Activated T-cell treated with anti-CD3 and anti-CD28 coated beads, Interleukin-2, amount 50 U/mL, for 24 hours (primary cell): Measurements from ENCODE around the gene CAPN8.

ENCODE experiments used
- DNase-seq: peaks from one replicate; pipeline ENCODE4 v3.0.0-alpha.2; 2020
- H3K27ac Mint-ChIP-seq: 2 replicates; pipeline ENCODE4 v1.8.0; 2020; ENCODE audit warnings: mild to moderate bottlenecking, mixed read lengths
- H3K27me3 Mint-ChIP-seq: 2 replicates; pipeline ENCODE4 v1.8.0; 2020; ENCODE audit warnings: mixed read lengths
- H3K36me3 Mint-ChIP-seq: 2 replicates; pipeline ENCODE4 v1.8.0; 2020; ENCODE audit warnings: low read depth, mixed read lengths
- H3K4me1 Mint-ChIP-seq: 2 replicates; pipeline ENCODE4 v1.8.0; 2020; ENCODE audit warnings: low read depth, mixed read lengths
- H3K4me3 Mint-ChIP-seq: 2 replicates; pipeline ENCODE4 v1.8.0; 2020; ENCODE audit warnings: mild to moderate bottlenecking, moderate library complexity, mixed read lengths
- H3K9me3 Mint-ChIP-seq: 2 replicates; pipeline ENCODE4 v1.8.0; 2020; ENCODE audit warnings: mixed read lengths

The CAPN8 gene

DNA sequence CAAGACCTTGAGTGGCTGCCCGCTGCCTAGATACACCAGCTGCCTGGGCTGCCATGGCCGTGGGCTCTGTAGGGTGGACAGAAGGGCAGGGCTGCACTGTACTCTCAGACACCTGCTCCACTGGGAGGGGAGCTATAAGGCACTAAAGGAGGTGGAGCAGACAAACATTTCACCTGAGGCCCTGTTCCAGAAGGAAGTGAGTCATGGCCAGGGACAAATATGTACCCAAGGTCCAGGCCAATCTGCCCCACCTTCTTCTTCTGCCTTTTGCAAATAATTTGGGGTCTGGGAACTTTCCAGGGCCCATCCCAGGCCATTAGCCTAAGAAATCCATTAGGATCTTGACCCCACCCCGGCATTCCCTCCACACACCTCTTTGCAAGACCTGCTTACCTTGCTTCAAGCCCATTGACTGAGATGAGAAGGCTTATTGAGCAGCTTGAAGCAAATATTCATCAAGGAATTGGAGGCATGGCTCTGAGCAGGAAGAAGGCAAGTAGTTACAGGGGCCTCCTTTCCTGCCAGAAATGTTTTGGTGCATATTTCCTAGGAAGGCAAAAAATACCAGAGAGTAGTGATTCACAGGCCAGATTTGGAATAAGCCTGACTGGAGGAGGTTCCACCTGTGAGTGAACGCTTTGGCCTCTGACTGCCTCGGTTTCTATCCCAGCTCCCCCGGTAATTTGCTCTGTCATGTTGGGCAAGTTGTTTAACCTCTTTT lies at the start of gene CAPN8:
CAPN8 (minus strand) TSS at position 110 of the 721 bp plus-strand sequence; CDS start at position 55, 55 bp downstream.
- no peak within 1 kb of the TSS for H3K4me3 Mint-ChIP-seq
- no peak within 1 kb of the TSS for H3K27ac Mint-ChIP-seq
- H3K36me3 Mint-ChIP-seq, result no peaks in the 10 kb centered on the region
- no peaks in the 10 kb centered on the region for H3K4me1 Mint-ChIP-seq
- no peak for DNase-seq
- H3K9me3 Mint-ChIP-seq, result no peaks in the 10 kb centered on the region
- peaks cover 7% of the 10 kb centered on the region for H3K27me3 Mint-ChIP-seq

DNA sequence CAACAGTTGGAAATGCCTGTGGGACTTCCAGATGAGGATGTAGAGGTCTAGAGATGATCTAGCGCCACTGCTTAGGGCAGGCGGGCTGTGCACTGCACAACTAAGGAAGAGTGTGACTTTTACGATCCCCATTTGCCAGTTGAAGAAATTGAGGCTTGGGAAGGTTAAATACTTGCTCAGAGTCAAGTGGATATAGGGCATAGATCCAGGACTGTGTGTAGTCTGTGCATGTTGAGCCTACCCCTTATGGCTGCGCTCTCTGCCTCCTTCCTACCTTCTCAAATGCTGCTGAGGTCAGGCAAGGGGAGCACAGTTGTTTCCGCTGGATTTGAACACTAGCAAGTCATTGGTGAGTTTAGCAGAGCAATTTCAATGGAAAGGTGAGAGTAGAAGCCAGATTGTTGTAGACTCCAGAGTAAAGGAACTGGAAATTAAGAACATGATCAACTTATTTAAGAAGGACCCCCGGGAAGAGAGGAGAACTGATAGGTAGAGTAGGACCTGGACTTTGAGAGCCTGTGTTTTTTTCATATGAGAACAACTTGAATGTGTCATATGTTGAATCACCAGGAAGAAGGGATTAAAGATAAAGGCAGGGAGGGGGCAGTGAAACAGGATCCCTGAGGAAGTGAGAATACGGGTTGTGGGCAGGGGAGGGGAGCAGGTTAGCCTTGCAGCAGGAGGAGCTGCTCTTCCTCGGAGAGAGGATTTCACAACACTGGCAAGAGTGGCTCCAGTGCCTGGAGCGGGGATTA lies 49.5 kb upstream of the CAPN8 start:
- peak overlapping the region; percentile 9 for H3K4me3 Mint-ChIP-seq
- no peak for DNase-seq
- H3K27me3 Mint-ChIP-seq, result no peaks in the 10 kb centered on the region
- peaks cover 79% of the 10 kb centered on the region for H3K4me1 Mint-ChIP-seq
- H3K9me3 Mint-ChIP-seq, result no peaks in the 10 kb centered on the region
- H3K36me3 Mint-ChIP-seq, result peaks cover 26% of the 10 kb centered on the region
- H3K27ac Mint-ChIP-seq, result peak overlapping the region; percentile 78

DNA sequence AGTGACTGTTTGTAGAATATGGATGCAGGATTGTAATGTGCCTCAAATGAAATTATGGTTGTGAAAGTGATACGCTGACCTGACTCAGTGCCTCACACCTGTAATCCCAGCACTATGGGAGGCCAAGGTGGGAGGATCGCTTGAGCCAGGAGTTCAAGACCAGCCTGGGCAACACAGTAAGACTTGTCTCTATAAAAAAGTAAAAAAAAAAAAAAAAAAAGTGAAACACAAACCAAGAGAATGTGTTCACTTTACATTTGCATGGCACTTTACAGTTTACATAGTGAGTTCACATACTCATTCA lies 48.9 kb upstream of the CAPN8 start:
- H3K27me3 Mint-ChIP-seq, result no peaks in the 10 kb centered on the region
- H3K4me1 Mint-ChIP-seq, result peaks cover 77% of the 10 kb centered on the region
- peak overlapping the region; percentile 85 for H3K27ac Mint-ChIP-seq
- H3K9me3 Mint-ChIP-seq, result no peaks in the 10 kb centered on the region
- peaks cover 19% of the 10 kb centered on the region for H3K36me3 Mint-ChIP-seq
- DNase-seq, result no peak
- peak overlapping the region; percentile 89 for H3K4me3 Mint-ChIP-seq

DNA sequence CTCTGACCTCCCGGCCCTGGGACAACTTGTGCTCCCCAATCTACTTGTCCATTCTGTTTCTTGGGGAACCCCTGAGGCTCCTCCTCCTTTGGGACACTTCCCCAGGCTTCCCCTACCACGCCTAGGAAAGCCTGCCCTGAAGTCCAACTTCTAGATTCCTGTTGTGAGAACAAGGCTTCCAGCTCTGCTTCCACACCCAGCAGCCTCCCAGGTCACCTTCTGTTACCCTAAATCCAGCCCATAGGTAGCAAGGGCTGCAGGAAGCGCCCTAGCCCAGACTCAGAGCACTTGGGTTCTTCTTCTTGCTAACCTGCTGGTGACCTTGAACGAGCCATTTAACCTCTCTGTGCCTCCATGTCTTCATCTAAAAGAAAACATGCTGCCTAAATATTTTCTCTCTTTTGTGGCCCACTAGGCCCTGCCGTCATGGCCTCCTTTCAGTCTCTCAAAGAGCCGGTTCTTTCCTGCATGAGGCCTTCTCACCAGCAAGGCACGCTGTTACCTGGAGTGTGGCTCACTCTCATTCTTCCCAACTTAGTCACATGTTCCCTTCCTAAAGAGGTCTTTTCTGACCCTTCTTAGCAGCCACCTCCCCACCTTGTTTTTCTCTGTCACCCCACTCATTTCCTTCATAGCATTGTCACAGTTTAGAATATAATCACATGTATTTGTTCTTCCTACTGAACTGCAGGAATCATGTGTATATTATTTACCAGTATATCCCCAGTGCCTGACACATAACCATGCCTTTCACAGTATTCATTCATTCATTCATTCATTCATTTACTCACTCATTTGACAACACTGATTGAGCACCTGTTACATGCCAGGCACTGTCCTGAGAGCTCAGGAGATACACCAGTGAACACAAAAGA lies 48.3 kb upstream of the CAPN8 start:
- DNase-seq, result no peak
- Mint-ChIP-seq H3K27me3 (no peaks in the 10 kb centered on the region), H3K4me3 (peak overlapping the region; percentile 89), H3K27ac (peak overlapping the region; percentile 85), H3K9me3 (no peaks in the 10 kb centered on the region), H3K4me1 (peaks cover 77% of the 10 kb centered on the region), H3K36me3 (peaks cover 13% of the 10 kb centered on the region)

DNA sequence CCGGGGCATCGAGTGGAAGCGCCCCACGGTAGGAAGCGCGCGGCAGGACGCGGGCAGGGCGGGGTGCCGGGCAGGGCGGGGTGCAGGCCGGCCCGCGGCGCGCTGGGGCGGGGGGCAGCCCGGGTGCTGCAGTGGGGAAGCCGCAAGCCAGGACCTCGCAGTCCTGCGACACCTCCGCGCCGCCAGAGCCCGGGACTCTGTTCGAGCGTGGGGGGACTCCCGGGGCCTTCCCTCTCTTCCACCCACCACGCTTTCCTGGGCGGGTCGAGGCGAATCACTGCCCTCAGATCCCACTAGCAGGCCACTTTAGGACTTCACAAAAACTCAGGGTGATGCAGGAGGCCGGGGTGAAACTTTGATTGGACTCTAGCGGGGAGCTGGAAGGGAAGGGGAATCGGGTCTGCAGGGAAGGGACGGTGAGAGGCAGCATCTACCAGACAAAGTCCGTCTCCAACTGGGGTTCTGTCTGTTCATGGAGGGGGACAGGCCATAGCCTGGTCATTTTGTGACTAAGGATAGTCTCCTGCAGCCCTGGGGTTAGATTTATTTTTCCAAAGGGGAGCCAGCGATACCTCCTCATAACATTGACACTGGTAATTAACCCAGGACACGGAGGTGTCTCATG lies 47.5 kb upstream of the CAPN8 start:
- H3K36me3 Mint-ChIP-seq, result peaks cover 5% of the 10 kb centered on the region

DNA sequence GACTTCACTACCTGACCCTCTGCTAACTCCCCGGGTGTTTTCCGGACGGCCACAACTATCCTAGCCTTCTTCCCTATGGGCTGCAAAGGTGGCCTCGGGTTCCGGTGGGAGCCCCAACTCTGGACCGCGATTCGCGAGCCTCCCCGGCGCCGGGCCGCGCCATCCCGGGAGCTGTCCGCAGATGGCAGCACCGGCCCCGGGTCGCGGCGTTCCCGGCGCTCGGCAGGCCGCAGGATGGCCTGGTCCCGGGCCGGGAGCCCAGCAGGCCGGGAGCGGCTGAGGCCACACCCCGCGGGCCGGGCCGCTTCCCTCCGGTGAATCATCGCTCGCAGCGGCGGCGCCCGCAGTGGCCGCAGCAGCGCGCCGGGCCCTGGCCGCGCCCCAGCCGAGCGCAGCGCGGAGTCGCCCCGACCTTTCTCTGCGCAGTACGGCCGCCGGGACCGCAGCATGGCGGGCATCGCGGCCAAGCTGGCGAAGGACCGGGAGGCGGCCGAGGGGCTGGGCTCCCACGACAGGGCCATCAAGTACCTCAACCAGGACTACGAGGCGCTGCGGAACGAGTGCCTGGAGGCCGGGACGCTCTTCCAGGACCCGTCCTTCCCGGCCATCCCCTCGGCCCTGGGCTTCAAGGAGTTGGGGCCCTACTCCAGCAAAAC lies 46.8 kb upstream of the CAPN8 start, which contains the start of gene CAPN2:
CAPN2 (plus strand) TSS at position 346 of the 656 bp plus-strand sequence; CDS start at position 448, 102 bp downstream.
- Mint-ChIP-seq H3K4me1 (peaks cover 71% of the 10 kb centered on the region), H3K27me3 (no peaks in the 10 kb centered on the region)
- DNase-seq, result peak; percentile 74

More for the DNA sequence above, 47.5 kb upstream of the CAPN8 start:
- Mint-ChIP-seq H3K27me3 (no peaks in the 10 kb centered on the region), H3K4me1 (peaks cover 71% of the 10 kb centered on the region), H3K9me3 (no peaks in the 10 kb centered on the region), H3K4me3 (peak overlapping the region; percentile 89), H3K27ac (peak overlapping the region; percentile 85)
- peak; percentile 68 for DNase-seq

DNA sequence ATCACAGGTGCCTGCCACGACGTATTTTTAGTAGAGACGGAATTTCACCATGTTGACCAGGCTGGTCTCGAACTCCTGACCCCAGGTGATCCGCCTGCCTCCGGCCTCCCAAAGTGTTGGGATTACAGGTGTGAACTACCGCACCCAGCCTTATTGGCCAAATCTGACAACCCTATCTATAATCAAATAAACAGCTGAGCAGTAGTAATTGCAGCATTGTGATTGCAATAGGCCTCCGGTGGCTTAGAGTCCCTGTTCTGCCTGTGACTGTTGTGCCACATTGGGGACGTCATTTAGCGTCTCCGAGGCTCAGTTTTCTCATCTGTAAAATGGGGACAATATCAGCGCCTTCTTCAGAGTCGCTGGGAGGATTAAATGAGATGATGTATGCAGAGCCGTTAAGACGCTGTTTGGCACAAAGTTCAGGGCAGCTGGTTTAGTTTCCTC lies 46.3 kb upstream of the CAPN8 start:
- H3K4me1 Mint-ChIP-seq, result peaks cover 69% of the 10 kb centered on the region

More for the DNA sequence above, 46.8 kb upstream of the CAPN8 start, which contains the start of gene CAPN2:
- Mint-ChIP-seq H3K27ac (peak within 1 kb of the TSS; percentile 85), H3K4me3 (peak within 1 kb of the TSS; percentile 89), H3K36me3 (peaks cover 5% of the 10 kb centered on the region), H3K9me3 (no peaks in the 10 kb centered on the region)

DNA sequence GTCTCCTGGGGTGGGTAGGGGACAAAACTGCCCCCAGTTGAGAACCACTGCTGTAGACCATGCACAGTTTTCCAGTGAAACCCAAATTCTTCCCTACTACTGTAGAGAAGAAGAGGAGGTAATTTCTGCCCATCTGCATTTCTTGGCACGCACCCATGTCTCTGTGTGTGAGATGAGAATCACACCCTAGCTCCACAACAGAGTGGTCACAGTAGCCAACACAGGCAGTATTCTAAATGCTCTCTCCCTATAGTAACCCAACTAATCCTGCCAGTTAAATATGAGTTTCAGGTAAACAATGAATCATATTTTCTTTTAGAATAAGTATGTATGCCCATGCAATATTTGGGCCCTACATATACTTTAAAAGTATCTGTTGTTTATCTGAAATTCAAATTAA lies 45.7 kb upstream of the CAPN8 start:
- H3K36me3 Mint-ChIP-seq, result peaks cover 5% of the 10 kb centered on the region
- DNase-seq, result no peak
- no peaks in the 10 kb centered on the region for H3K27me3 Mint-ChIP-seq
- peak overlapping the region; percentile 44 for H3K27ac Mint-ChIP-seq
- H3K4me1 Mint-ChIP-seq, result peaks cover 68% of the 10 kb centered on the region
- no peaks in the 10 kb centered on the region for H3K9me3 Mint-ChIP-seq
- H3K4me3 Mint-ChIP-seq, result peak overlapping the region; percentile 65

More for the DNA sequence above, 46.3 kb upstream of the CAPN8 start:
- Mint-ChIP-seq H3K9me3 (no peaks in the 10 kb centered on the region), H3K4me3 (peak overlapping the region; percentile 65), H3K27ac (peak overlapping the region; percentile 75), H3K36me3 (peaks cover 5% of the 10 kb centered on the region), H3K27me3 (no peaks in the 10 kb centered on the region)
- DNase-seq, result no peak

DNA sequence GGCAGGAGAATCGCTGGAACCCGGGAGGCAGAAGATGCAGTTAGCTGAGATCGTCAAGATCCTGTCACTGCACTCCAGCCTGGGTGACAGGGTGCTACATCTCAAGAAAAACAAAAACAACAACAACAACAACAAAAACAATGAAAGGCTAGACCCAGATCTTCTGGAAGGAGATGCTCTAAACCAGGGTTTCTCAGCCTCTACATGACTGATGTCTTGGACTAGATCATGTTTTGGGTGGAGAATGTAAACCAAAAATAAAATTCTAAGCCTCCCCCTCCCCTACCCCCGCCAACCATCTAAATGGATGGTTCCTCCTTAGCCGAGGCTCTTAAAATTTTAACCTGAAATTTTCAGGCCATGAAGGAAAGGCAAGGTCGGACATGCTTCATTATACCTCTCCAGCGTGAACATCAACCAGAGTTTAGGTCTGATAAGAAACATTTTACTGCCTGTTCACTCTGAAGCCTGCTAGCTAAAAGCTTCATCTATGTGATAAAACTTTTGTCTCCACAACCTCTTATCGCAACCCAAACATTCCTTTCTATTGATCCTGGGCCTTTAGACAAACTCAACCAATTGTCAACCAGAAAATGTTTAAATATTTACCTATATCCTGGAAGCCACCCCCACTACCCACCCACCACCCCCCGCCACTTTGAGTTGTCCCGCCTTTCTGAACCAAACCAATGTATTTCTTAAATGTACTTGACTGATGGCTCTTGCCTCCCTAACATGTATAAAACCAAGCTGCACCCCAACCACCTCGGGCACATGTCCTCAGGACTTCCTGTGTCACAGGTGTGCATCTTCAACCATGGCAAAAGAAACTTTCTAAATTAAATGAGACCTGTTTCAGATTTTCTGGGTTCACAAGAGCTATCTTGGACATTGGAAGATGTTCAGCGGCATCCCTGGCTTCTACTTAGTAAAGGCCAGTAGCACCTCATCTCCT lies 45.0 kb upstream of the CAPN8 start:
- Mint-ChIP-seq H3K4me3 (no peak overlapping the region), H3K27me3 (no peaks in the 10 kb centered on the region), H3K36me3 (peaks cover 5% of the 10 kb centered on the region), H3K4me1 (peaks cover 61% of the 10 kb centered on the region), H3K9me3 (no peaks in the 10 kb centered on the region), H3K27ac (peak overlapping the region; percentile 44)
- no peak for DNase-seq

DNA sequence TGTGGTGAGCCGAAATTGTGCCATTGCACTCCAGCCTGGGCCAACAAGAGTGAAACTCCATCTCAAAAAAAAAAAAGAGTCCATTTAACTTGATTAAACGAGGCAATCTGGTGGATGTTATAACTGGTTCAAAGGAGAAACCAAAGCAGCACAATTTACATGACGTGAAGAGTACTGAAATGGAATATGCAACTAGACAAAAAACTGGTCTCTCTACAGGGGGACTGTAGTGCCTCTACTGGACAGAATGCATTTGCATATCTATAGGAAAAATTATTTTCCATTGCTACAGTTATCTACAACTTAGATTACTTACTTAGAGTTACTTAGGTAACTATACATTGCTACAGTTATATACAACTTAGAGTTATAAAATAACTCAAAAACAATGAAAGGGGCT lies 44.1 kb upstream of the CAPN8 start:
- Mint-ChIP-seq H3K4me3 (no peak overlapping the region), H3K4me1 (peaks cover 59% of the 10 kb centered on the region), H3K9me3 (no peaks in the 10 kb centered on the region), H3K36me3 (peaks cover 5% of the 10 kb centered on the region), H3K27me3 (no peaks in the 10 kb centered on the region), H3K27ac (no peak overlapping the region)
- DNase-seq, result no peak

DNA sequence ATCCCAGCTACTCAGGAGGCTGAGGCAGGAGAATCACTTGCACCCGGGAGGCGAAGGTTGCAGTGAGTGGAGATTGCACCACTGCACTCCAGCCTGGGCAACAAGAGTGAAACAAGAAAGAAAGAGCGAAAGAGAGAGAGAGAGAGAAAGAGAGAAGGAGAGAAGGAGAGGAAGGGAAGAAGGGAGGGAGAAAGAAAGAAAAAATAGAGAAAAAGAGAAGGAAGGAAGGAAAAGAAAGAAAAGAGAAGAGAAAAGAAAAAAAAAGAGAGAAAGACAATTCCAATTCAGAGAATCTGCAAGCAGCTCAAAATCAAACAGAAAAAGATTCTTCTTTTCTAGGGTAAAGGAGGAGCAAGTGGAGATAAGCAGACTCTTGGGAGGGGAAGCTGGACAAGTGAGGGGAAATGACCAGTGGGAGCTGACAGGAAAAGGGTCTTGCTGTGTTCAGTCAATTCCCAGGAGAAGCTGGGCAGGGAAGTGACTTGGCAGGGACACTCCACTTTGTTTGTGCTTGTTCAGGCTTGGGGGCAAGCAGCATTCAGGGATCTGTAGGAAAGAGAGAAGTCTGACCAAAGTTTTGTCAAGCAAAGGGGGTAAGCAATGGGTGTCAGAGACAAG lies 43.3 kb upstream of the CAPN8 start:
- H3K27me3 Mint-ChIP-seq, result no peaks in the 10 kb centered on the region
- no peak for DNase-seq
- peaks cover 59% of the 10 kb centered on the region for H3K4me1 Mint-ChIP-seq
- no peak overlapping the region for H3K27ac Mint-ChIP-seq
- H3K36me3 Mint-ChIP-seq, result peaks cover 5% of the 10 kb centered on the region
- no peak overlapping the region for H3K4me3 Mint-ChIP-seq
- H3K9me3 Mint-ChIP-seq, result no peaks in the 10 kb centered on the region

DNA sequence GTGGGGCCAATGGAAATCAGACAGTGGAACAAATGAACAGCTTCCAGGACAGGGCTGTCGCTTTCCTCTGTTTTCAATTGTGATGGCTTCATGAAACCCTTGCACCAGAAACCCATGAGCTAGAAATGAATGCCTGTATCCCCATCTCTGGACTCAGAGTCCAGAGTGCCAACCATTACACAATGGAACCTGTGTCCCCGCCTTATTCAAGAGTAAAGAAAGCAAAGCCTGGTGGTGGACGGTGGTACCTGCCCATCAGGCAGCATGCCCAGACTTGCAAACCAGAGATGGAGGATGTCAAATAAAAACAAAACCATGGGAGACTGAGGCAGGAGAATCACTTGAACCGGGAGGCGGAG lies 42.5 kb upstream of the CAPN8 start:
- no peak overlapping the region for H3K4me3 Mint-ChIP-seq

More for the DNA sequence above, 42.5 kb upstream of the CAPN8 start:
- H3K4me1 Mint-ChIP-seq, result peaks cover 59% of the 10 kb centered on the region
- no peaks in the 10 kb centered on the region for H3K27me3 Mint-ChIP-seq
- H3K27ac Mint-ChIP-seq, result peak overlapping the region; percentile 3
- DNase-seq, result no peak
- no peaks in the 10 kb centered on the region for H3K9me3 Mint-ChIP-seq
- peaks cover 1% of the 10 kb centered on the region for H3K36me3 Mint-ChIP-seq
